Liver (tissue), 9 donors: ENCODE results near the gene GCH1. TPM values are rescaled to one million over a fixed set of nuclear protein-coding genes. Genes with fewer than 3 reads are reported as not detected.

Experiments used
- DNase-seq: peaks from one replicate; pipeline ENCODE4 v3.0.0-alpha.2; 2017; ENCODE audit warnings: low spot score
- H3K27ac ChIP-seq, 2 donors: one replicate each; pipeline ENCODE4 v1.7.0; 2013; ENCODE audit warnings: inconsistent platforms in 2 of 2, low read length in 2 of 2, control low read depth in 1 of 2, low read depth in 1 of 2, mild to moderate bottlenecking in 1 of 2
- H3K27me3 ChIP-seq, 4 donors: one replicate each; pipeline versions ENCODE4 v1.6.1 to v1.7.0; 2013; ENCODE audit warnings: low read length in 3 of 4, inconsistent platforms in 1 of 4, mild to moderate bottlenecking in 1 of 4, moderate library complexity in 1 of 4; ENCODE audit not compliant: control insufficient read depth in 4 of 4, insufficient read depth in 4 of 4
- H3K36me3 ChIP-seq, 4 donors: one replicate each; pipeline versions ENCODE4 v1.6.1 to v1.7.0; 2013; ENCODE audit warnings: low read length in 3 of 4, mild to moderate bottlenecking in 3 of 4, low read depth in 1 of 4, moderate library complexity in 1 of 4; ENCODE audit not compliant: control insufficient read depth in 4 of 4, insufficient read depth in 3 of 4
- H3K4me1 ChIP-seq, 4 donors: one replicate each; pipeline versions ENCODE4 v1.6.1 to v1.7.0; 2013; ENCODE audit warnings: low read length in 3 of 4, mild to moderate bottlenecking in 3 of 4, moderate library complexity in 1 of 4; ENCODE audit not compliant: control insufficient read depth in 4 of 4, insufficient read depth in 4 of 4
- H3K4me3 ChIP-seq, 3 donors: one replicate each; pipeline versions ENCODE4 v1.6.1 to v1.7.0; 2013; ENCODE audit warnings: low read length in 3 of 3, control low read depth in 1 of 3, low read depth in 1 of 3, mild to moderate bottlenecking in 1 of 3
- H3K9ac ChIP-seq, 2 donors: one replicate each; pipeline ENCODE4 v1.7.0; 2013; ENCODE audit warnings: low read length in 2 of 2, mild to moderate bottlenecking in 2 of 2, moderate library complexity in 2 of 2, control low read depth in 1 of 2, low read depth in 1 of 2
- H3K9me3 ChIP-seq, 4 donors: one replicate each; pipeline versions ENCODE4 v1.6.1 to v1.7.0; 2013; ENCODE audit warnings: low read length in 3 of 4; ENCODE audit not compliant: control insufficient read depth in 4 of 4
- EGR1 ChIP-seq, 2 donors: IDR thresholded peaks; 2 replicates each; pipeline ENCODE4 v1.6.1; 2016 to 2018; ENCODE audit warnings: antibody characterized with exemption in 2 of 2, low read depth in 2 of 2
- FOXA1 ChIP-seq: IDR thresholded peaks from 2 replicates; pipeline ENCODE4 v1.6.1; 2016; ENCODE audit warnings: antibody characterized with exemption
- FOXA2 ChIP-seq: IDR thresholded peaks from 2 replicates; pipeline ENCODE4 v1.6.1; 2016; ENCODE audit warnings: antibody characterized with exemption
- GABPA ChIP-seq, 2 donors: IDR thresholded peaks in 1 of 2; conservative IDR thresholded peaks in 1 of 2; 2 replicates each; pipeline ENCODE4 v1.6.1; 2016; ENCODE audit warnings: antibody characterized with exemption in 2 of 2, mild to moderate bottlenecking in 1 of 2, moderate library complexity in 1 of 2
- HNF4A ChIP-seq, 2 donors: conservative IDR thresholded peaks; 2 replicates each; pipeline ENCODE4 v1.6.1; 2016; ENCODE audit warnings: antibody characterized with exemption in 2 of 2, mild to moderate bottlenecking in 2 of 2
- HNF4G ChIP-seq: IDR thresholded peaks from 2 replicates; pipeline ENCODE4 v1.6.1; 2016; ENCODE audit warnings: antibody characterized with exemption
- NR2F2 ChIP-seq: IDR thresholded peaks from 2 replicates; pipeline ENCODE4 v1.6.1; 2016; ENCODE audit warnings: antibody characterized with exemption
- RAD21 ChIP-seq, 2 donors: IDR thresholded peaks; 2 replicates each; pipeline ENCODE4 v1.6.1; 2016; ENCODE audit warnings: antibody characterized with exemption in 2 of 2, mild to moderate bottlenecking in 2 of 2
- RXRA ChIP-seq, 2 donors: IDR thresholded peaks; 2 replicates each; pipeline ENCODE4 v1.6.1; 2017 to 2018; ENCODE audit warnings: antibody characterized with exemption in 2 of 2, mild to moderate bottlenecking in 1 of 2
- SP1 ChIP-seq: IDR thresholded peaks from 2 replicates; pipeline ENCODE4 v1.6.1; 2018; ENCODE audit warnings: antibody characterized with exemption, mild to moderate bottlenecking
- TAF1 ChIP-seq: conservative IDR thresholded peaks from 2 replicates; pipeline ENCODE4 v1.6.1; 2016; ENCODE audit warnings: antibody characterized with exemption, mild to moderate bottlenecking
- YY1 ChIP-seq: IDR thresholded peaks from 2 replicates; pipeline ENCODE4 v1.6.1; 2016; ENCODE audit warnings: antibody characterized with exemption, mild to moderate bottlenecking
- WGBS: extraction: QIAGEN DNeasy Blood & Tissue Kit; methylation state at CpG from one replicate; pipeline ENCODE4 v1.1.7; 2013; 5-methylcytosine and 5-hydroxymethylcytosine counted together
- polyA plus RNA-seq, 2 donors: library from polyadenylated mRNA; stranded (reverse) in 1 of 2; unstranded in 1 of 2; fragments of 200-250 nt in 1 of 2; fragments of >200 nt in 1 of 2; fragmentation: Nextera tagmentation in 1 of 2; extraction: Ambion mirVana in 1 of 2; gene quantifications; one replicate each; pipeline versions ENCODE4 v1.2.1 to v1.2.3, GENCODE V29; 2013 to 2015
- total RNA-seq, 2 donors: library from RNA; depleted of rRNA; stranded (reverse); fragments of >200 nt; gene quantifications; one replicate each; pipeline ENCODE4 v1.2.3, GENCODE V29; 2014
- TF ChIP-seq, protein P1 (sequence below): IDR thresholded peaks from 2 replicates; pipeline ENCODE4 v1.6.1; 2016; ENCODE audit warnings: antibody characterized with exemption
- TF ChIP-seq, protein P2 (sequence below): IDR thresholded peaks from 2 replicates; pipeline ENCODE4 v1.6.1; 2016; ENCODE audit warnings: antibody characterized with exemption
- TF ChIP-seq, protein P3 (sequence below): fragments of 150-350 bp; IDR thresholded peaks from 2 replicates; pipeline ENCODE4 v1.5.1; 2017; ENCODE audit warnings: improper control_type of control experiment, low read depth, low read length; ENCODE audit not compliant: missing input control
- TF ChIP-seq, protein P4 (sequence below): IDR thresholded peaks from 2 replicates; pipeline ENCODE4 v1.6.1; 2016; ENCODE audit warnings: antibody characterized with exemption, mild to moderate bottlenecking
- donor health status: healthy.
- donor health status: healthy.
- donor health status: healthy.
- donor health status: healthy.
- donor health status: healthy.

Gene GCH1
- total and polyA plus RNA-seq, 4 donors: 19.7 to 60.0 (median 37.0) TPM

DNA sequence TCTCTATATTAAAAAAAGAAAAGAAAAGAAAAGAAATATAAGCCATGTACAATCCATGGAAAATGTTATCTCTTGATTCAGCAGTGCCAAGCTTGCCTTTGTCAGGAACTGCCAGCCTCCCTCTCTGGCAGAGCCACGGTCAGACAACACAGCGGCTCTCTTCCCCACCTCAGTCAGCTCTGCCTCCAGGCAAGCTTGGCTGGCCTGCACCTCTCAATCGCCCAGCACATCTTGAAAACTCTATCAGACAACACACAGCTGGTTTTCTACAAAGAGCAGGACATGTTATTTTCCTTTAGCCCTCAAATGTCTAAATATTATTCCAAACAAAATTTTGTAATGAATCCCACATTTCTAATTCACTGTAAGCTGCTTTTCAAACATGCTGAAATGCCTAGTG is 20.0 kb upstream of the GCH1 start:
- DNase-seq: no peak
- no peak overlapping the region for H3K27ac ChIP-seq
- H3K4me3 ChIP-seq: no peak overlapping the region
- H3K36me3 ChIP-seq: no peaks in the 10 kb centered on the region
- no peaks in the 10 kb centered on the region for H3K27me3 ChIP-seq
- H3K9ac ChIP-seq: no peak overlapping the region
- 89% methylated on average over 3 of the region's 3 CpGs for WGBS
- TF ChIP-seq TAF1: no peak
- TF ChIP-seq, protein P1, sequence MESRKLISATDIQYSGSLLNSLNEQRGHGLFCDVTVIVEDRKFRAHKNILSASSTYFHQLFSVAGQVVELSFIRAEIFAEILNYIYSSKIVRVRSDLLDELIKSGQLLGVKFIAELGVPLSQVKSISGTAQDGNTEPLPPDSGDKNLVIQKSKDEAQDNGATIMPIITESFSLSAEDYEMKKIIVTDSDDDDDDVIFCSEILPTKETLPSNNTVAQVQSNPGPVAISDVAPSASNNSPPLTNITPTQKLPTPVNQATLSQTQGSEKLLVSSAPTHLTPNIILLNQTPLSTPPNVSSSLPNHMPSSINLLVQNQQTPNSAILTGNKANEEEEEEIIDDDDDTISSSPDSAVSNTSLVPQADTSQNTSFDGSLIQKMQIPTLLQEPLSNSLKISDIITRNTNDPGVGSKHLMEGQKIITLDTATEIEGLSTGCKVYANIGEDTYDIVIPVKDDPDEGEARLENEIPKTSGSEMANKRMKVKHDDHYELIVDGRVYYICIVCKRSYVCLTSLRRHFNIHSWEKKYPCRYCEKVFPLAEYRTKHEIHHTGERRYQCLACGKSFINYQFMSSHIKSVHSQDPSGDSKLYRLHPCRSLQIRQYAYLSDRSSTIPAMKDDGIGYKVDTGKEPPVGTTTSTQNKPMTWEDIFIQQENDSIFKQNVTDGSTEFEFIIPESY: no peak
- TF ChIP-seq FOXA2: no peak
- no peak for TF ChIP-seq SP1
- TF ChIP-seq NR2F2: no peak
- no peaks in the 10 kb centered on the region for H3K4me1 ChIP-seq
- H3K9me3 ChIP-seq: no peaks in the 10 kb centered on the region

DNA sequence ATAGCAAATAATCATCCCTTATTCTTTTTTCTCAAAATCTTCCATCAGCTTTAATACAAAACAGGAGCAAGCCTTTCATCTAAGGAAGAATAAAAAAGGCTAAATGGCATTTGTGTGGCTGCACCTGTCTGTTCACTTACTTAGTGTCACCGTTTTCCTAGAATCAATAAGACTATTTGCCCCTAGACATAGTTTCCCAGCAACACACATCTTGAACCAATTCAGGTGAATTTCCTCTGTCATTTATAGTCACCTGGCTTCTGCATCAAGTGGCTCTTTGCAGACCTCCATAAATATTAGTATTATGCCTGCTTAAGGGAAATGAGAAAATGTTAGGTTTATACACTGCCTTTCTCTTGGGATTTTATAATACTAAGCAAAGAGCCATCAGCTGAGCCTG is 17.4 kb upstream of the GCH1 start:
- DNase-seq: no peak
- no peaks in the 10 kb centered on the region for H3K9me3 ChIP-seq
- no peak for TF ChIP-seq YY1
- no peak for TF ChIP-seq HNF4A (conservative IDR thresholded peaks at IDR 0.05)
- no peak for TF ChIP-seq EGR1 (IDR thresholded peaks at IDR 0.05; ENCODE audit: low read depth in 2 of 2)
- TF ChIP-seq FOXA2: no peak
- TF ChIP-seq GABPA (IDR thresholded peaks at IDR 0.05 in 1 of 2, conservative IDR thresholded peaks at IDR 0.05 in 1 of 2): no peak
- TF ChIP-seq, protein P2, sequence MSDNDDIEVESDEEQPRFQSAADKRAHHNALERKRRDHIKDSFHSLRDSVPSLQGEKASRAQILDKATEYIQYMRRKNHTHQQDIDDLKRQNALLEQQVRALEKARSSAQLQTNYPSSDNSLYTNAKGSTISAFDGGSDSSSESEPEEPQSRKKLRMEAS: no peak
- TF ChIP-seq, protein P1: no peak
- TF ChIP-seq TAF1: no peak
- TF ChIP-seq, protein P3, sequence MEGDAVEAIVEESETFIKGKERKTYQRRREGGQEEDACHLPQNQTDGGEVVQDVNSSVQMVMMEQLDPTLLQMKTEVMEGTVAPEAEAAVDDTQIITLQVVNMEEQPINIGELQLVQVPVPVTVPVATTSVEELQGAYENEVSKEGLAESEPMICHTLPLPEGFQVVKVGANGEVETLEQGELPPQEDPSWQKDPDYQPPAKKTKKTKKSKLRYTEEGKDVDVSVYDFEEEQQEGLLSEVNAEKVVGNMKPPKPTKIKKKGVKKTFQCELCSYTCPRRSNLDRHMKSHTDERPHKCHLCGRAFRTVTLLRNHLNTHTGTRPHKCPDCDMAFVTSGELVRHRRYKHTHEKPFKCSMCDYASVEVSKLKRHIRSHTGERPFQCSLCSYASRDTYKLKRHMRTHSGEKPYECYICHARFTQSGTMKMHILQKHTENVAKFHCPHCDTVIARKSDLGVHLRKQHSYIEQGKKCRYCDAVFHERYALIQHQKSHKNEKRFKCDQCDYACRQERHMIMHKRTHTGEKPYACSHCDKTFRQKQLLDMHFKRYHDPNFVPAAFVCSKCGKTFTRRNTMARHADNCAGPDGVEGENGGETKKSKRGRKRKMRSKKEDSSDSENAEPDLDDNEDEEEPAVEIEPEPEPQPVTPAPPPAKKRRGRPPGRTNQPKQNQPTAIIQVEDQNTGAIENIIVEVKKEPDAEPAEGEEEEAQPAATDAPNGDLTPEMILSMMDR: no peak
- TF ChIP-seq RXRA (IDR thresholded peaks at IDR 0.05): no peak
- no peak for TF ChIP-seq SP1
- no peak for TF ChIP-seq FOXA1
- no peaks in the 10 kb centered on the region for H3K4me1 ChIP-seq
- H3K9ac ChIP-seq: no peak overlapping the region
- no peak overlapping the region for H3K27ac ChIP-seq
- H3K36me3 ChIP-seq: no peaks in the 10 kb centered on the region
- 64% methylated on average over 1 of the region's 1 CpG for WGBS
- no peaks in the 10 kb centered on the region for H3K27me3 ChIP-seq
- H3K4me3 ChIP-seq: no peak overlapping the region

DNA sequence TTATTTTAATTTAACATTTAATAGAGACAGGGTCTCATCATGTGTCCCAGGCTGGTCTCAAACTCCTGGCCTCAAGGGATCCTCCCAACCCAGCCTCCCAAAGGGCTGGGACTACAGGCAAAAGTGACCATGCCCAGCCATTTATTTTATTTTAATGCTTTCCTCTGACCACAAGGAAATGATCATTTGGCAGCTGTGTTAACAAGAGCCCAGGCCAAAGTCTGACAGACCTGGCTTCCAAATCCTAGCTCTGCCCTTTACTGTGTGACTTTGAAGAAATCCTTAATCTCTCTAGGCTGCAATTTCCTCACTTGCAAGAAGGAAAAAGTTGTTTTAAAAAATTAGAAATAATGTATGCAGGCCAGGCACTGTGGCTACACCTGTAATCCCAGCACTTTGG is 16.7 kb upstream of the GCH1 start:
- Histone ChIP-seq H3K9me3 (no peaks in the 10 kb centered on the region), H3K27me3 (no peaks in the 10 kb centered on the region), H3K9ac (no peak overlapping the region), H3K4me3 (no peak overlapping the region), H3K4me1 (no peaks in the 10 kb centered on the region), H3K36me3 (no peaks in the 10 kb centered on the region), H3K27ac (no peak overlapping the region)
- no peak for DNase-seq
- TF ChIP-seq TAF1 (no peak), FOXA2 (no peak), RXRA (IDR thresholded peaks at IDR 0.05) (no peak), RAD21 (IDR thresholded peaks at IDR 0.05) (no peak), HNF4G (no peak)
- TF ChIP-seq, protein P4, sequence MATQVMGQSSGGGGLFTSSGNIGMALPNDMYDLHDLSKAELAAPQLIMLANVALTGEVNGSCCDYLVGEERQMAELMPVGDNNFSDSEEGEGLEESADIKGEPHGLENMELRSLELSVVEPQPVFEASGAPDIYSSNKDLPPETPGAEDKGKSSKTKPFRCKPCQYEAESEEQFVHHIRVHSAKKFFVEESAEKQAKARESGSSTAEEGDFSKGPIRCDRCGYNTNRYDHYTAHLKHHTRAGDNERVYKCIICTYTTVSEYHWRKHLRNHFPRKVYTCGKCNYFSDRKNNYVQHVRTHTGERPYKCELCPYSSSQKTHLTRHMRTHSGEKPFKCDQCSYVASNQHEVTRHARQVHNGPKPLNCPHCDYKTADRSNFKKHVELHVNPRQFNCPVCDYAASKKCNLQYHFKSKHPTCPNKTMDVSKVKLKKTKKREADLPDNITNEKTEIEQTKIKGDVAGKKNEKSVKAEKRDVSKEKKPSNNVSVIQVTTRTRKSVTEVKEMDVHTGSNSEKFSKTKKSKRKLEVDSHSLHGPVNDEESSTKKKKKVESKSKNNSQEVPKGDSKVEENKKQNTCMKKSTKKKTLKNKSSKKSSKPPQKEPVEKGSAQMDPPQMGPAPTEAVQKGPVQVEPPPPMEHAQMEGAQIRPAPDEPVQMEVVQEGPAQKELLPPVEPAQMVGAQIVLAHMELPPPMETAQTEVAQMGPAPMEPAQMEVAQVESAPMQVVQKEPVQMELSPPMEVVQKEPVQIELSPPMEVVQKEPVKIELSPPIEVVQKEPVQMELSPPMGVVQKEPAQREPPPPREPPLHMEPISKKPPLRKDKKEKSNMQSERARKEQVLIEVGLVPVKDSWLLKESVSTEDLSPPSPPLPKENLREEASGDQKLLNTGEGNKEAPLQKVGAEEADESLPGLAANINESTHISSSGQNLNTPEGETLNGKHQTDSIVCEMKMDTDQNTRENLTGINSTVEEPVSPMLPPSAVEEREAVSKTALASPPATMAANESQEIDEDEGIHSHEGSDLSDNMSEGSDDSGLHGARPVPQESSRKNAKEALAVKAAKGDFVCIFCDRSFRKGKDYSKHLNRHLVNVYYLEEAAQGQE: no peak
